ENCODE results near the gene ALDOC.

Gene ALDOC

GRCh38 chr17:28553000-28553505, 23.6 kb downstream of the ALDOC start:
- in situ Hi-C loops (cut with HindIII; ENCODE audit: low sequenced_read_pairs): no loop called here

- in situ Hi-C loops (cut with HindIII; ENCODE audit: low sequenced_read_pairs): no loop called here
These were observed 24.3 kb downstream of the ALDOC start, which contains the start of gene UNC119 for GRCh38 chr17:28552176-28552999. TSS of gene UNC119 (minus strand) at chr17:28552624. CDS start at chr17:28552557, 67 bp downstream.

GRCh38 chr17:28551421-28552175, 25.1 kb downstream of the ALDOC start:
- in situ Hi-C loops (cut with HindIII; ENCODE audit: low sequenced_read_pairs): no loop called here

- in situ Hi-C loops (cut with HindIII; ENCODE audit: low sequenced_read_pairs): no loop called here
These were observed 25.8 kb downstream of the ALDOC start for GRCh38 chr17:28550858-28551257.

- in situ Hi-C loops (cut with HindIII; ENCODE audit: low sequenced_read_pairs): loop anchor here (5.0 kb wide), 1 partner anchor 37 kb away; no protein-coding TSS in a partner anchor
These were observed 27.2 kb downstream of the ALDOC start for GRCh38 chr17:28549236-28550132.

- in situ Hi-C loops (cut with HindIII; ENCODE audit: low sequenced_read_pairs): loop anchor here (5.0 kb wide), 1 partner anchor 36 kb away; no protein-coding TSS in a partner anchor
These were observed 28.1 kb downstream of the ALDOC start for GRCh38 chr17:28548417-28549130.

- in situ Hi-C loops (cut with HindIII; ENCODE audit: low sequenced_read_pairs): loop anchor here (5.0 kb wide), 1 partner anchor 36 kb away; no protein-coding TSS in a partner anchor
These were observed 28.9 kb downstream of the ALDOC start for GRCh38 chr17:28547623-28548416.

GRCh38 chr17:28547096-28547622, 29.5 kb downstream of the ALDOC start:
- in situ Hi-C loops (cut with HindIII; ENCODE audit: low sequenced_read_pairs): loop anchor here (5.0 kb wide), 1 partner anchor 35 kb away; no protein-coding TSS in a partner anchor

- in situ Hi-C loops (cut with HindIII; ENCODE audit: low sequenced_read_pairs): loop anchor here (5.0 kb wide), 1 partner anchor 34 kb away; no protein-coding TSS in a partner anchor
These were observed 30.8 kb downstream of the ALDOC start for GRCh38 chr17:28545787-28546415.

GRCh38 chr17:28545141-28545503, 31.6 kb downstream of the ALDOC start:
- in situ Hi-C loops (cut with HindIII; ENCODE audit: low sequenced_read_pairs): loop anchor here (5.0 kb wide), 1 partner anchor 33 kb away; no protein-coding TSS in a partner anchor

- in situ Hi-C loops (cut with HindIII; ENCODE audit: low sequenced_read_pairs): loop anchor here (5.0 kb wide), 1 partner anchor 32 kb away; no protein-coding TSS in a partner anchor
These were observed 32.1 kb downstream of the ALDOC start for GRCh38 chr17:28544402-28545140.

GRCh38 chr17:28541439-28541838, 35.3 kb downstream of the ALDOC start:
- in situ Hi-C loops (cut with HindIII; ENCODE audit: low sequenced_read_pairs): no loop called here

- in situ Hi-C loops (cut with HindIII; ENCODE audit: low sequenced_read_pairs): no loop called here
These were observed 36.5 kb downstream of the ALDOC start for GRCh38 chr17:28540231-28540630.

- in situ Hi-C loops (cut with HindIII; ENCODE audit: low sequenced_read_pairs): no loop called here
These were observed 38.3 kb downstream of the ALDOC start for GRCh38 chr17:28538296-28538895.

GRCh38 chr17:28537219-28537610, 39.5 kb downstream of the ALDOC start:
- in situ Hi-C loops (cut with HindIII; ENCODE audit: low sequenced_read_pairs): no loop called here

- in situ Hi-C loops (cut with HindIII; ENCODE audit: low sequenced_read_pairs): no loop called here
These were observed 40.0 kb downstream of the ALDOC start for GRCh38 chr17:28536532-28537218.

Measured in endothelial cell of hepatic sinusoid (primary cell).